ENCODE results near the gene ZSWIM8. TPM values are rescaled to one million over a fixed set of nuclear protein-coding genes. Genes with fewer than 3 reads are reported as not detected.

Gene ZSWIM8
- total RNA-seq, 2 experiments from 2014 or later: 66.4 to 70.7 TPM

DNA sequence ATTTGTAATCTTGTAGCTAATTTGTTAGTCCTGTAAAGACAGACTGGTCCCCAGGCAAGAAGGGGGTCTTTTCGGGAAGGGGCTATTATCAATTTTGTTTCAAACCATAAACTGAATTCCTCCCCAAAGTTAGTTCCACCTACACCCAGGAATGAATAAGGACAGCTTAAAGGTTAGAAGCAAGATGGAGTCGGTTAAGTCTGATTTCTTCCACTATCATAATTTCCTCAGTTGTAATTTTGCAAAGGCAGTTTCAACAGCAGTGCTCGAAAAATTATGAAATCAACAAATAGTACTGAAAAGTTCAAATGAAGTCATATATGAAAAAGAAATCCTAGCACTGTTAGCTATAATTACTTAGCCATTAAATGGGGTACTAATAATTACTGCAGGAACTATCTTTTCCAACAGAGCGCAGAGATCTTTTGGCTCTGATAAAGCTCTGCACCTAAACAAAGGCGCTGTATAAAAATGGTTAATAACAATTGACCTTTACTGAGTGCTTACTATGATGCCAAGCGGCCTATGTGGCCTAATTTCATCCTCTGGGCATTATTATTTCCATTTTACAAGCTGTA, 42.0 kb upstream of the ZSWIM8 start:
- Mint-ChIP-seq H3K27me3 (no peaks in the 10 kb centered on the region), H3K4me1 (ENCODE audit: low read depth) (peaks cover 37% of the 10 kb centered on the region), H3K36me3 (ENCODE audit: low read depth) (peaks cover 49% of the 10 kb centered on the region), H3K27ac (peak overlapping the region; percentile 99), H3K4me3 (peak overlapping the region; percentile 99), H3K9me3 (no peaks in the 10 kb centered on the region)
- H3K27ac ChIP-seq (ENCODE audit: low read depth in 1 of 2, low read length in 2 of 2): peak overlapping the region; percentile 90 to 99
- intact Hi-C loops (cut with DNase I, micrococcal nuclease): loop anchor here in 1 of 2 experiments (1.0 to 10.0 kb wide), 4 partner anchors 13 to 1371 kb away; partner anchors contain the start of genes MRPS16, PPP3CB and SAMD8
- no peaks in the 10 kb centered on the region for H3K27me3 ChIP-seq (ENCODE audit: control insufficient read depth in 1 of 2, insufficient read depth in 2 of 2, low read length in 2 of 2)
- TF ChIP-seq, protein P1, sequence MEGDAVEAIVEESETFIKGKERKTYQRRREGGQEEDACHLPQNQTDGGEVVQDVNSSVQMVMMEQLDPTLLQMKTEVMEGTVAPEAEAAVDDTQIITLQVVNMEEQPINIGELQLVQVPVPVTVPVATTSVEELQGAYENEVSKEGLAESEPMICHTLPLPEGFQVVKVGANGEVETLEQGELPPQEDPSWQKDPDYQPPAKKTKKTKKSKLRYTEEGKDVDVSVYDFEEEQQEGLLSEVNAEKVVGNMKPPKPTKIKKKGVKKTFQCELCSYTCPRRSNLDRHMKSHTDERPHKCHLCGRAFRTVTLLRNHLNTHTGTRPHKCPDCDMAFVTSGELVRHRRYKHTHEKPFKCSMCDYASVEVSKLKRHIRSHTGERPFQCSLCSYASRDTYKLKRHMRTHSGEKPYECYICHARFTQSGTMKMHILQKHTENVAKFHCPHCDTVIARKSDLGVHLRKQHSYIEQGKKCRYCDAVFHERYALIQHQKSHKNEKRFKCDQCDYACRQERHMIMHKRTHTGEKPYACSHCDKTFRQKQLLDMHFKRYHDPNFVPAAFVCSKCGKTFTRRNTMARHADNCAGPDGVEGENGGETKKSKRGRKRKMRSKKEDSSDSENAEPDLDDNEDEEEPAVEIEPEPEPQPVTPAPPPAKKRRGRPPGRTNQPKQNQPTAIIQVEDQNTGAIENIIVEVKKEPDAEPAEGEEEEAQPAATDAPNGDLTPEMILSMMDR (IDR thresholded peaks at IDR 0.05): no peak
- no peak for DNase-seq
- POLR2A ChIA-PET: interaction anchor here (0.6 to 4.8 kb wide), 16 partner anchors 10 to 647 kb away, joined by 3 to 84 read pairs (median 5); partner anchors contain the start of genes ADK, AP3M1, CHCHD1 and DNAJC9
- no peak for ATAC-seq (ENCODE audit: poor library complexity)
- H3K9me3 ChIP-seq (ENCODE audit: control insufficient read depth in 1 of 2, insufficient read depth in 1 of 2, low read length in 2 of 2): no peaks in the 10 kb centered on the region
- H3K36me3 ChIP-seq (ENCODE audit: insufficient read depth, low read length): peaks cover 19% of the 10 kb centered on the region
- peaks cover 44% of the 10 kb centered on the region for H3K4me1 ChIP-seq (ENCODE audit: insufficient read depth, low read length)
- peak overlapping the region; percentile 93 for H3K4me3 ChIP-seq (ENCODE audit: low read length)
- CTCF ChIA-PET: interaction anchor here (1.0 to 2.5 kb wide), 6 partner anchors 10 to 136 kb away, joined by 3 to 11 read pairs (median 4); a partner anchor contains a TSS

DNA sequence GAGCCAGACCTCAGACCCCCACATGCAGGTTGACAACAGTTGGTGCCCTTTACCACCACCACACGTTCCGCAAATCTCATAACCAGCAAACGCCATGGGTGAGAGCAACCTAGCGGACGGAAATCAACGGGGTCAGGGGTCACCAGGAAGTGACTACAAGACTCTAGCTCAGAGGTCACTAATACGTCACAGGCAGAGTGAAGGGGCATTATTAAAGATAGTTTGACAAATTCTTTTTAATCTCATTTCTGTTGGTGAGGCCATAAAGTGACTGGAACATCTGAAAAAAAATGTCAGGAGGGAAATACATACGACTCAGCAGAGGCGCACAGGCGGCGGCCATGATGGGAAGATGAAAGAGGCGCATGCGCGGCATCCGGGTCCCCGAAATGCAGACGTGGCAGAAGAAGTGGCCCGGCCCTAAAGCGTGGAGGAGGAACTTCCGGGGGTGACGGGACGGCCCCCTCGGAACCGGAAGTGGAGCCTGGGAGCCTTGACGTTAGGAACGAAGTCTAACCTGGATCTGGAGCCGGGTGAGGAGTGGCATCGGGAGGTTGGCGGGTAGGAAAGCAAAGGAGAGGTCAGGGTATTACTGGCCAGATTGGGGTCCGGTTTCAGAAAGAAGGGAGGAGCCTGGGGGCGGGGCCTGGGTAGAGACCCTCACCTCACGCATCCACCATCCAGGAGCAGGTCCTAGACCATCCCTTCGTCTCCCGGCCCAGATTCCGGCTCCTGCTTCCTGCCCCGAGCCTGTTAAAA, 41.3 kb upstream of the ZSWIM8 start, which contains the start of gene SEC24C:
SEC24C (plus strand) TSS at position 468 of the 759 bp plus-strand sequence. CDS start 2,461 bp downstream, outside the sequence.
- Histone ChIP-seq H3K4me1 (ENCODE audit: insufficient read depth, low read length) (peaks cover 48% of the 10 kb centered on the region), H3K36me3 (ENCODE audit: insufficient read depth, low read length) (peaks cover 26% of the 10 kb centered on the region), H3K4me3 (ENCODE audit: low read length) (peak within 1 kb of the TSS; percentile 93), H3K27ac (ENCODE audit: low read depth in 1 of 2, low read length in 2 of 2) (peak within 1 kb of the TSS; percentile 90 to 99), H3K27me3 (ENCODE audit: control insufficient read depth in 1 of 2, insufficient read depth in 2 of 2, low read length in 2 of 2) (no peaks in the 10 kb centered on the region), H3K9me3 (ENCODE audit: control insufficient read depth in 1 of 2, insufficient read depth in 1 of 2, low read length in 2 of 2) (no peaks in the 10 kb centered on the region)
- peaks cover 52% of the 10 kb centered on the region for H3K36me3 Mint-ChIP-seq (ENCODE audit: low read depth)
- H3K27ac Mint-ChIP-seq: peak within 1 kb of the TSS; percentile 99
- intact Hi-C loops (cut with DNase I, micrococcal nuclease): loop anchor here (1.0 to 10.0 kb wide), 10 partner anchors 13 to 1371 kb away; partner anchors contain the start of genes CHCHD1 (in 1 of the 2), MRPS16 (in 1 of the 2), NDST2 (in 1 of the 2) and PPP3CB (in 1 of the 2)
- no peaks in the 10 kb centered on the region for H3K9me3 Mint-ChIP-seq
- CTCF ChIA-PET: interaction anchor here (0.6 to 2.5 kb wide), 7 partner anchors 24 to 136 kb away, joined by 3 to 11 read pairs (median 3); a partner anchor contains a TSS
- POLR2A ChIA-PET: interaction anchor here (0.6 to 4.8 kb wide), 19 partner anchors 9 to 647 kb away, joined by 3 to 84 read pairs (median 4); partner anchors contain the start of genes ADK, AP3M1, CHCHD1 and DNAJC9
- TF ChIP-seq, protein P1 (IDR thresholded peaks at IDR 0.05): no peak
- H3K4me1 Mint-ChIP-seq (ENCODE audit: low read depth): peaks cover 41% of the 10 kb centered on the region
- peak; percentile 85 for ATAC-seq (ENCODE audit: poor library complexity)
- peak; percentile 90 to 99 (median 94) for DNase-seq
- H3K27me3 Mint-ChIP-seq: no peaks in the 10 kb centered on the region
- H3K4me3 Mint-ChIP-seq: peak within 1 kb of the TSS; percentile 99

DNA sequence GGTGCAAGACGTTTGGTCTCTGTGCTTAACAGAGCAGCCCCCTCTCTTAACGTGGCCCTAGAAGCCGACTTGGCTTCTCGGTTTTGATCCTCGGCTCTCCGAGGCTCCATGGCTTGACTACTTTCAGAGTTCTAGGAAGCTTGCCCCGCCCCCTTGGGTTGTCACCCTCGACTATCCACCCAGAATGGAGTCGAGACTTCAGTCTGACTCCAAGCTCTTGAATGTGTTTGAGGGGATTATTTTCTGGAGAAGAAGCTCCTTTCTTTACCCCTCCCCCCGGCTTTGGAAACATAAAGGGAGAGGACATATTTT, 40.8 kb upstream of the ZSWIM8 start:
- ATAC-seq (ENCODE audit: poor library complexity) (peak; percentile 43), DNase-seq (peak in 10 of 14 experiments; percentile 18 to 71 (median 36))
- Mint-ChIP-seq H3K4me1 (ENCODE audit: low read depth) (peaks cover 45% of the 10 kb centered on the region), H3K27ac (peak overlapping the region; percentile 99), H3K36me3 (ENCODE audit: low read depth) (peaks cover 58% of the 10 kb centered on the region), H3K9me3 (no peaks in the 10 kb centered on the region), H3K27me3 (no peaks in the 10 kb centered on the region), H3K4me3 (peak overlapping the region; percentile 99)
- peak overlapping the region; percentile 90 to 99 for H3K27ac ChIP-seq (ENCODE audit: low read depth in 1 of 2, low read length in 2 of 2)
- intact Hi-C loops (cut with DNase I, micrococcal nuclease): loop anchor here (1.0 to 10.0 kb wide), 9 partner anchors 14 to 1370 kb away; partner anchors contain the start of genes CHCHD1 (in 1 of the 2), MRPS16 (in 1 of the 2), NDST2 (in 1 of the 2) and PPP3CB (in 1 of the 2)
- no peaks in the 10 kb centered on the region for H3K9me3 ChIP-seq (ENCODE audit: control insufficient read depth in 1 of 2, insufficient read depth in 1 of 2, low read length in 2 of 2)
- TF ChIP-seq, protein P1 (IDR thresholded peaks at IDR 0.05): no peak
- peak overlapping the region; percentile 93 for H3K4me3 ChIP-seq (ENCODE audit: low read length)
- ChIA-PET CTCF (interaction anchor here (0.6 to 2.5 kb wide), 5 partner anchors 24 to 135 kb away, joined by 3 to 9 read pairs (median 3); a partner anchor contains a TSS), POLR2A (interaction anchor here (1.0 to 4.8 kb wide), 6 partner anchors 14 to 249 kb away, joined by 3 to 84 read pairs (median 9); partner anchors contain the start of genes CHCHD1 and PPP3CB)
- no peaks in the 10 kb centered on the region for H3K27me3 ChIP-seq (ENCODE audit: control insufficient read depth in 1 of 2, insufficient read depth in 2 of 2, low read length in 2 of 2)
- peaks cover 31% of the 10 kb centered on the region for H3K36me3 ChIP-seq (ENCODE audit: insufficient read depth, low read length)
- H3K4me1 ChIP-seq (ENCODE audit: insufficient read depth, low read length): peaks cover 53% of the 10 kb centered on the region
